NCI-H446 (cell line): ENCODE data around the gene FFAR1.

Experiments used
- DNase-seq, 2 experiments: peaks; one replicate each; lab custom pipeline; 2025; lab: John Stamatoyannopoulos, UW

FFAR1 gene

GRCh38 chr19:35315883-35316282, 31.8 kb upstream of the FFAR1 start:
- DNase-seq = no peak

GRCh38 chr19:35316560-35316959, 31.1 kb upstream of the FFAR1 start:
- no peak for DNase-seq

- DNase-seq = no peak
These were observed 30.1 kb upstream of the FFAR1 start for GRCh38 chr19:35317464-35318043.

DNA sequence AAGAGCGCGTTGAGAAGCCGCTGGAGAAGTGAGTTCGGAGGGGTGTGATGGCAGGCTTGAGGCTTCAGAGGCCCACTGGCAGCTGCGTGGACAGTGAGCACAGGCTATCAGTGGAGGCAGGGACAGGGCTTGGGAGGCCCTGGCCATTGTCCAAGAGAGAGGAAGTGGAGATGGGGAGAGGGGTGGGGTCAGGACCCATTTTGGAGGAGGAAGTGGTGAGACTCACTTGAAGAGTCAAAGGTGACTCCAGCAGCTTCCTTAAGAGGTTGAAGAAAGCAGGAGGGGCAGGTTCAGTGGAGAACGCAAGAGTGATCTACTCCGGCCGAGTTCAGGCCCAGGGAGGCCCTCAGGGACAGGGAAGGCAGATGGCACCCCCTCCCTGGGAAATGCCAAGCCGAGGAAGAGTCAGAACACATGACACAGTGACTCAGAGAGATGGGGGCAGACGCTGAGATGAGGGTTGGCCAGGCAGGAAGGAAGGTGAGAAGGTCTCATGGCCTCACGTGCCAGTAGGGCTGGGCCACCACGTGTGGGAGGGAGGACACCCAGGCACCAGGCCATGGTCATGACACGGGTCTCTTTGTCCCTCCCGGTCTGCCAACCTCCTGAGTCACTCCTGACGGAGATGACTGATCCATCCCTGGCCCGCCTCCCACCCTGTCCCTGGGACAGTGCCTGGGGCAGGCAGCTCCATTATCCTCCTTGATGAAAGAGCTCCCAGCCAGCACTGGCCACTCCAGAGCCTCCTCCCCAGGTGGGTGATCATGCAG, 28.8 kb upstream of the FFAR1 start:
- no peak for DNase-seq

- DNase-seq = no peak
These were observed 27.5 kb upstream of the FFAR1 start for GRCh38 chr19:35320065-35320713.

GRCh38 chr19:35321291-35321690, 26.4 kb upstream of the FFAR1 start:
- DNase-seq = no peak

DNA sequence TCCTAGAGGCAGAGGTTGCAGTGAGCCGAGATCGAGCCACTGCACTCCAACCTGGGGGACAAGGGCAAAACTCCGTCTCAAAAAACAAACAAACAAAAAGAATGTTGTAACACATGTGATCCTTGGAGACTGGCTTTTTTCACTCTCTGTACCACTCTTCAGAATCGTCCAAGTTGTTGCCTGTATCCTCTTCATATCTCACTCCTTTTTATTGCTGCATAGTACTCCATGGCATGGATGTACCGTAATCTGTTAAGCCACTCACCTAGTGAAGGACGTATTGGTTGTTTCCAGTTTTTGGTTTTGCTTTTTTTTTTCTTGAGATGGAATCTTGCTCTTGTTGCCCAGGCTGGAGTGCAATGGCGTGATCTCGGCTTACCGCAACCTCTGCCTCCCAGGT, 25.7 kb upstream of the FFAR1 start:
- DNase-seq = no peak

DNA sequence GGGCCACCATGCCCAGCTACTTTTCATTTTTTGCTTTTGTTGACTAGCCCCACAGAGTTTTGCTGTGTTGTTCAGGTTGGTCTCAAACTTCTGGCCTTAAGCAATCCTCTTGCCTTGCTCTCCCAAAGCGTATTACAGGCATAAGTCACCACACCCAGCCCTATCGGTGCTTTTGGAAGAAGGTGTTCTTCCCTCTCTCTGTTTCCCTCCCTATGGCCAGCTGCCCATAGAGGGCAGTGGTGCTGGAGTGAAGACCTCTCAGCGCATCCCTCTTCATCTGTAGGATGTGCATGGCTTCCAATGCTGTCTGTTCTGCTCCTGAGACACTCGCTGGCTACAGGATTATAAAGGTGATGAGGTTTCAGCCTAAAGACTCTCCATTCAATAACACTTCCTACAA, 20.1 kb upstream of the FFAR1 start:
- DNase-seq = no peak

DNA sequence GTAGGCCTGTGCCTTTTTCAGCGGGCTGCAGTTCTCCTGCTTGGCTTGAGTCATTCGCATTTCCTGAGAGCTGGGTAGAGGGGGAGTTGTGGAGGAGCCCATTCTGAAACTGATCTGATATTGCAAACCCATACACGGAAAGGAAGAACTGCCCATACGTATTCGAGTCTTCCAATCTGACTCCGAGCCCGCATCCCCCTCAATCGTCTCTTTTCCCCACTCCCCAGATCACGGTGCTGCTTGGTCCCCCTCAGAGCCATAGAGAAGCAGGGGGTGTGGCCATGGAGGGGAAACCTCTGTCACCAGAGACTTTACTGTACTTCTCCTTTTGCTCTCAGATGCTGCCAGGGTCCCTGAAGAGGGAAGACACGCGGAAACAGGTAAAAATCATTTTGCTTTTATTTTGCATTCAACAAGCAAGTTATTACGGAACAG, 18.8 kb upstream of the FFAR1 start, which contains the start of gene CD22:
TSS of gene CD22 (plus strand) at position 337 of the 435 bp plus-strand sequence. CDS start 2,854 bp downstream, outside the sequence.
- DNase-seq = no peak

DNA sequence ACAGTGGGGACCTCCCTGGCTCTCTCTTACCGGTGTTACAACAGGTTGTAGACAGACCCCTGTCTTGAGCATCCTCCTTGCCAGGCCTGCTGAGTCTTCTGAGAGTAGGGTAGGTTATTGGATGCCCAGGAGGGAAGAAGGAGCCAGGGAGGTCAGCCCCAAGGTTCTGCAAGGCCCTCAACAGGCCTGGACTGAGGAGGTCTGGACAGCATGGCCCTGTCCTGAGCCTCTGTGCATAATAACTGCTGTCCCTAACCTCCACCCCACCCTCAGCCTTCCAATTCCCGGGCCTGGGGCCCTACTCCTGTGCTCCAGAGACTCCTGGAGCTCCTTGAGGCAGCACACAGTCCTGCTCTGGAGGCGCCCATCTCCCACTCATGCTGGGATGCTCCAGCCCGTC, 18.4 kb upstream of the FFAR1 start:
- DNase-seq = no peak

DNA sequence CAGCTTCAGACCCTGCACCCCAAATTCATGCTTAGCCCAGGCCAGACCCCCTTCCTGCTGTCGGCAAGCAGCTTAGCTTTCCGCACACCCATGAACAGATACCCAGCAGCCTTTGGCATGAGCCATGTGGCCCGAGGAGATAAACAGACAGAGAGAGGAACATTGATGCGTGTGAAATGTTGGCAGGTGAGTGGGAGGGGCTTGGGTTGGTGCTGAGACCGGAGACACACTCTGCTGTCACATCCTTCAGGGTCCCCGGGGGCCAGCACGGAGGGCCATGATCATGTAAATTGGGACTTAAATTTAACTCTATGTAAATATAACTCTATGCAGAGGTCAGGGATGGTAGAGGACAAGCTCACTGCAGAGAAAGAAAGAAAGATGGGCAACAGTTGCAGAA, 17.2 kb upstream of the FFAR1 start:
- DNase-seq = no peak

DNA sequence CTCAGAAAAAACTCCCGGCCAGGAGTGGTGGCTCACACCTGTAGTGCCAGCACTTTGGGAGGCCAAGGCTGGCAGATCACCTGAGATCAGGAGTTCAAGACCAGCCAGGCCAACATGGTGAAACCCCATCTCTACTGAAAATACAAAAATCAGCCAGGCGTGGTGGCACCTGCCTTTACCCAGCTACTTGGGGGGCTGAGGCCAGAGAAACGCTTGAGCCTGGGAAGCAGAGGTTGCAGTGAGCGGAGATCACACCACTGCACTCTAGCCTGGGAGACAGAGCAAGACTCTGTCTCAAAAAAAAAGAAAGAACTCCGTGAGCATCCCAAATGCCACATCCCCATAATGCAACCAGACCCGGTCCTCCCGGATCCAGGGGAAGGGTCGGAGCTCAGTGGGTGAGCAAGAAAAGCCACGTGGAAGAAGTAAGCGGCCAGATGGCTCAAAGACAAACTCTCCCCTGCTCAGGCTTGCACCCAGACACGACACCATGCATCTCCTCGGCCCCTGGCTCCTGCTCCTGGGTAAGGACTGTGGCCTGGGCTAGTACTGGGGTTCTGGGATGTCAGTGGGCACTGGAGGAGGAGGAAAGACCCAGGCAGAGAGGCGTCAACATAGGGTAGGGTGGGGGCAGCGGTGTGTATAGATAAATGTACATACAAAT, 16.0 kb upstream of the FFAR1 start:
- no peak for DNase-seq

GRCh38 chr19:35332817-35333216, 14.9 kb upstream of the FFAR1 start:
- no peak for DNase-seq

- no peak for DNase-seq
These were observed 13.5 kb upstream of the FFAR1 start for GRCh38 chr19:35334144-35334753.

DNA sequence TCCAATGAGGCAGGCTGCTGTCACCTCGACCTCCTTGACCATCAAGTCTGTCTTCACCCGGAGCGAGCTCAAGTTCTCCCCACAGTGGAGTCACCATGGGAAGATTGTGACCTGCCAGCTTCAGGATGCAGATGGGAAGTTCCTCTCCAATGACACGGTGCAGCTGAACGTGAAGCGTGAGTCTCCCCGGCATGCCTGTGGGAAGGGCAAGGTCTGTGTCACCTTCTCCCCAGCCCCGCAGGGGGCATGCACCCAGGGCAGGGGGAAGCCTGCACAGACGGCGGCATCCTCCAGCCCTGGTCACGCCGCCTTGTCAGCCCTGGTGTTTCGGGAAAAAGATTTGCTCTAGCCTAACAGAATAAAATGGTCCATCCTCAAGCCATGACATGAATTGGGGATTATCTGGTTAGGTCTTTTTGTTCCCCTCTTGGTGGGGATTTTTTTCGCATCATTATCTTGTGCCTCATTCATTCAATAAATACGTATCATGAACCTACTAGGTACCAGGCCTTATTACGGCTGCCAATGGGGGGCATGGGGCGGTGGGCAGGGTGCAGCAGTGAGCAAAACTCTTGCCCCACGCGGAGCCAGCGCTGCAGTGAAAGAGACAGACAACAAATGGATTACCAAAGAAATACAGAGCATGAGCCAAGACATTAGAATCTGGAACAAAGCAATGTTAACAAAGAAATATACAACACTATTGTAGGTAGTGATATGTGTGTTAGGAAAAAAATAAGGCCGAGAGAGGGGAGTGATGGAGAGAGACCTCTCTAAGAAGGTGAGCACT, 11.3 kb upstream of the FFAR1 start:
- no peak for DNase-seq

DNA sequence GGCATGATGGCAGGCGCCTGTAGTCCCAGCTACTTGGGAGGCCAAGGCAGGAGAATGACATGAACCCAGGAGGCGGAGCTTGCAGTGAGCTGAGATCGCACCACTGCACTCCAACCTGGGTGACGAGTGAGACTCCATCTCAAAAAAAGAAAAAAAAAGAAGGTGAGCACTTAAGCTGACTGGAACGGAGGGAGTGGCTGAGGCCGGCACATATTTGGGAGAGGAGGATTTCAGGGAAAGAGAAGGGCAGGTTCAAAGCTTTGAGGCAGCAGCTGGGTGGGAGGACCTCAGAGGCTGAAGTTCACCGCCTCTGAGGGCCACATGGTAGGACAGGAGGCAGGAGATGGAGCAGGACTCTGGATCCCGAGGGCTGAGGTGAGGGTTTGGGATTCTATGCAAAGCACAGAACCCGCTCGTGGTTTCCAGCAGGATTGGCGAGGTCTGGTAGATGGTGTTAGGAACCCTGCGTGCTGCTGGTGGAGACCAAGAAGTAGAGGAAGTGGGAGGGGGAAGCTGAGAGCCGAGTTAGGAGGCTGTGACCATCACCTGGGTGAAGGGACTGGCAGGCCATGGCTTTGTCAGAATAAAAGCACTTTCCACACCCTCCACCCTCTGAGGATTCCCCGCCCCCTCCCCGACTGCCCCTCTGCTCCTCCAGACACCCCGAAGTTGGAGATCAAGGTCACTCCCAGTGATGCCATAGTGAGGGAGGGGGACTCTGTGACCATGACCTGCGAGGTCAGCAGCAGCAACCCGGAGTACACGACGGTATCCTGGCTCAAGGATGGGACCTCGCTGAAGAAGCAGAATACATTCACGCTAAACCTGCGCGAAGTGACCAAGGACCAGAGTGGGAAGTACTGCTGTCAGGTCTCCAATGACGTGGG, 10.4 kb upstream of the FFAR1 start:
- DNase-seq = no peak

DNA sequence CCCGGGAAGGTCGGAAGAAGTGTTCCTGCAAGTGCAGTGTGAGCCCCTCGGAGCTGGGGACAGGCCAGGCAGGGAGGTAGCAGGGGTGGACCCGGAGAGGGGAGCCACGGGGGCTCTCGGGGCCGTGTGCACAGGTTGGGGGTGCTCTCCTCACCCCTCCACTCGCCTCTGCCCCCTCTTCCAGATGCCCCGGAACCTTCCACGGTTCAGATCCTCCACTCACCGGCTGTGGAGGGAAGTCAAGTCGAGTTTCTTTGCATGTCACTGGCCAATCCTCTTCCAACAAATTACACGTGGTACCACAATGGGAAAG, 9.8 kb upstream of the FFAR1 start:
- DNase-seq = no peak

DNA sequence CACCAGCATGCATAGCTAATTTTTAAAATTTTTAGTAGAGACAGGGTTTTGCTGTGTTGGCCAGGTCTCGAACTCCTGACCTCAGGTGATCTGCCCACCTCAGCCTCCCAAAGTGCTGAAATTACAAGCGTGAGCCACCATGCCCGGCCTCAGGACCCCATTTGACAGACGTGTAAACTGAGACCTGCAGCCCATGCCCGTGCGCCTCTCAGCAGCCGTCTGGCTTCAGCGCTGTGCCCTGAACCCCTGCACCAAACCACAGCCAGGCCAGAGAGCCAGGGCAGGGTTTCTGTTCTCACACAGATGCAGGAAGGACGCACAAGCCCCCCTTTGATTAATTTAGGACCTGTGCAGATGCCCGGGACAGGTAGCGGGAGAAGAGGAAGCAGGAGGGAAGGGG, 7.3 kb upstream of the FFAR1 start:
- no peak for DNase-seq

GRCh38 chr19:35341006-35341405, 6.7 kb upstream of the FFAR1 start:
- DNase-seq = no peak

DNA sequence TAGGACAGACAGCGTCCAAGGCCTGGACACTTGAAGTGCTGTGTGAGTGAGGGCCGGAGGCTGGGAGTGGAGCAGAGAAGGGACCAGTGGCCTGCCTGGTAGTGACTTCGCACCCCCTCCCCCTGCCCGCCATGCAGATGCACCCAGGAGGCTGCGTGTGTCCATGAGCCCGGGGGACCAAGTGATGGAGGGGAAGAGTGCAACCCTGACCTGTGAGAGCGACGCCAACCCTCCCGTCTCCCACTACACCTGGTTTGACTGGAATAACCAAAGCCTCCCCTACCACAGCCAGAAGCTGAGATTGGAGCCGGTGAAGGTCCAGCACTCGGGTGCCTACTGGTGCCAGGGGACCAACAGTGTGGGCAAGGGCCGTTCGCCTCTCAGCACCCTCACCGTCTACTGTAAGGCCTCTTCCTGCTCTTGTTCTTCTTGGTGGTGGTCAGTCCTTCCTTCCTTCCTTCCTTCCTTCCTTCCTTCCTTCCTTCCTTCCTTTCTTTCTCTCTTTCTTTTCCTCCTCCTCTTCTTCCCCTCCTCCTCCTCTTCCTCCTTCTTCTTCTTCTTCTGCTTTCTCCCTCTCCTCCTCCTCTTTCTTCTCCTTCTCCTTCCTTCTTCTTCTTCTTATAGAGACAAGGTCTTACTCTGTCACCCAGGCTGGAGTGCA, 6.0 kb upstream of the FFAR1 start:
- DNase-seq = no peak
